GM10847 (cell line): ENCODE data around the gene PPP4R4.

Experiments used
- POLR2A ChIP-seq: IDR thresholded peaks from 2 replicates; pipeline ENCODE4 v1.6.1; 2011; ENCODE audit not compliant: insufficient read length; ENCODE audit errors: extremely low read depth

PPP4R4 gene

GRCh38 chr14:94284221-94284620 lies 110.1 kb downstream of the PPP4R4 start:
- no peak for TF ChIP-seq POLR2A

- TF ChIP-seq POLR2A: no peak
Measured at GRCh38 chr14:94285158-94285557, 111.0 kb downstream of the PPP4R4 start.

- TF ChIP-seq POLR2A: no peak
Measured at GRCh38 chr14:94288610-94289465, 114.7 kb downstream of the PPP4R4 start.

- no peak for TF ChIP-seq POLR2A
Measured at GRCh38 chr14:94290197-94290596, 116.1 kb downstream of the PPP4R4 start.

GRCh38 chr14:94291159-94291905 lies 117.2 kb downstream of the PPP4R4 start:
- no peak for TF ChIP-seq POLR2A

GRCh38 chr14:94291906-94292525 lies 117.9 kb downstream of the PPP4R4 start:
- TF ChIP-seq POLR2A: no peak

- no peak for TF ChIP-seq POLR2A
Measured at GRCh38 chr14:94292526-94292871, 118.4 kb downstream of the PPP4R4 start.

GRCh38 chr14:94292872-94293577 lies 118.9 kb downstream of the PPP4R4 start, which contains the start of gene SERPINA10:
Gene SERPINA10 (minus strand): TSS chr14:94293268. CDS start chr14:94290593, 2,675 bp downstream.
- TF ChIP-seq POLR2A: no peak

GRCh38 chr14:94293578-94293924 lies 119.4 kb downstream of the PPP4R4 start:
- TF ChIP-seq POLR2A: no peak

GRCh38 chr14:94295360-94296180 lies 121.4 kb downstream of the PPP4R4 start:
- no peak for TF ChIP-seq POLR2A

GRCh38 chr14:94298130-94298529 lies 124.0 kb downstream of the PPP4R4 start:
- TF ChIP-seq POLR2A: no peak

GRCh38 chr14:94303111-94303510 lies 129.0 kb downstream of the PPP4R4 start:
- TF ChIP-seq POLR2A: no peak

- TF ChIP-seq POLR2A: no peak
Measured at GRCh38 chr14:94304243-94304642, 130.1 kb downstream of the PPP4R4 start.

- TF ChIP-seq POLR2A: no peak
Measured at GRCh38 chr14:94305620-94306019, 131.5 kb downstream of the PPP4R4 start.
